OCI-LY1 (cell line): ENCODE results near the gene ACAN.

ENCODE experiments used
- EZH2 ChIP-seq: fragments of 200-600 bp; sonication (generic), shearing (Covaris generic); IDR thresholded peaks from 2 replicates; pipeline ENCODE4 v1.8.0; 2017; ENCODE audit warnings: borderline replicate concordance, mixed run types, mild to moderate bottlenecking, antibody characterized with exemption, low read length, moderate library complexity, mixed read lengths
- TF ChIP-seq, protein P1 (sequence below): fragments of 200-600 bp; sonication (generic), shearing (Covaris generic); IDR thresholded peaks from 2 replicates; pipeline ENCODE4 v1.5.1; 2017; ENCODE audit warnings: mild to moderate bottlenecking, antibody characterized with exemption, low read length, moderate library complexity, mixed read lengths

DNA sequence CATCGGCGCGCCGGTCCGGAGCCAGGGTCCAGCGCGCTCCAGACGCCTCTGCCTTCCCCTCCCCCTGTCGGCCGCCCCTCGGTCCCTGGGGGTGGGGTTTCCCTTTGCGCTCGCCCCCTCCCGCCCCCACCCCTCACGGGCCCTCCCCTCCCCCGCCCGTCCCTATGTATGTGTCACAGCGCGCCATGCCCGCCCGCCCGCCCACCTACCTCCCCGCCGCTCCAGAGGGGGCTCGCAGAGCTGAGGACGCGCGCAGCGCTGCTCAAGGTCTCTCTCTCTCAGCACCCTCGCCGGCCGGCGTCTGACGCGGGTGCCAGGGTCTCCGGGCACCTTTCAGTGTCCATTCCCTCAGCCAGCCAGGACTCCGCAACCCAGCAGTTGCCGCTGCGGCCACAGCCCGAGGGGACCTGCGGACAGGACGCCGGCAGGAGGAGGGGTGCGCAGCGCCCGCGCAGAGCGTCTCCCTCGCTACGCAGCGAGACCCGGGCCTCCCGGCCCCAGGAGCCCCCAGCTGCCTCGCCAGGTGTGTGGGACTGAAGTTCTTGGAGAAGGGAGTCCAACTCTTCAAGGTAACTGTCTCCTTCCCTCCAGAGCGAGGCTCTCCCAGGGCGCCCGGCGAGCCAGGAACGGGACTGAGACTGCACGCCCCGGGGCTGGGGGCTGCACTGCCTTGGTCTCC is at the start of gene ACAN:
- TF ChIP-seq, protein P1, sequence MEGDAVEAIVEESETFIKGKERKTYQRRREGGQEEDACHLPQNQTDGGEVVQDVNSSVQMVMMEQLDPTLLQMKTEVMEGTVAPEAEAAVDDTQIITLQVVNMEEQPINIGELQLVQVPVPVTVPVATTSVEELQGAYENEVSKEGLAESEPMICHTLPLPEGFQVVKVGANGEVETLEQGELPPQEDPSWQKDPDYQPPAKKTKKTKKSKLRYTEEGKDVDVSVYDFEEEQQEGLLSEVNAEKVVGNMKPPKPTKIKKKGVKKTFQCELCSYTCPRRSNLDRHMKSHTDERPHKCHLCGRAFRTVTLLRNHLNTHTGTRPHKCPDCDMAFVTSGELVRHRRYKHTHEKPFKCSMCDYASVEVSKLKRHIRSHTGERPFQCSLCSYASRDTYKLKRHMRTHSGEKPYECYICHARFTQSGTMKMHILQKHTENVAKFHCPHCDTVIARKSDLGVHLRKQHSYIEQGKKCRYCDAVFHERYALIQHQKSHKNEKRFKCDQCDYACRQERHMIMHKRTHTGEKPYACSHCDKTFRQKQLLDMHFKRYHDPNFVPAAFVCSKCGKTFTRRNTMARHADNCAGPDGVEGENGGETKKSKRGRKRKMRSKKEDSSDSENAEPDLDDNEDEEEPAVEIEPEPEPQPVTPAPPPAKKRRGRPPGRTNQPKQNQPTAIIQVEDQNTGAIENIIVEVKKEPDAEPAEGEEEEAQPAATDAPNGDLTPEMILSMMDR = no peak
- no peak for TF ChIP-seq EZH2
